Measurements from ENCODE around the gene KIF6.

GRCh38 chr6:39625209-39625608, 100.0 kb downstream of the KIF6 start:
- TF ChIP-seq POLR2AphosphoS5 (IDR thresholded peaks at IDR 0.05), result no peak
- TF ChIP-seq POLR2A (IDR thresholded peaks at IDR 0.05), result no peak
- TF ChIP-seq CTCF (IDR thresholded peaks at IDR 0.05), result no peak
